Skin epidermis (tissue), 12 donors: ENCODE measurements around the gene STOX2.

Experiments
- H3K27ac ChIP-seq, 21 experiments: fragments of 200-600 bp; sonication (generic) in 11 of 21; one replicate each; pipeline ENCODE4 v1.5.0; 2020; ENCODE audit warnings: mild to moderate bottlenecking in 3 of 21, inconsistent platforms in 2 of 21, moderate library complexity in 2 of 21
- H3K4me3 ChIP-seq, 7 experiments: fragments of 200-600 bp; sonication (generic) in 2 of 7; one replicate each; pipeline ENCODE4 v1.5.0; 2020; ENCODE audit warnings: inconsistent platforms in 2 of 7, mild to moderate bottlenecking in 2 of 7, moderate library complexity in 1 of 7

Gene STOX2

DNA sequence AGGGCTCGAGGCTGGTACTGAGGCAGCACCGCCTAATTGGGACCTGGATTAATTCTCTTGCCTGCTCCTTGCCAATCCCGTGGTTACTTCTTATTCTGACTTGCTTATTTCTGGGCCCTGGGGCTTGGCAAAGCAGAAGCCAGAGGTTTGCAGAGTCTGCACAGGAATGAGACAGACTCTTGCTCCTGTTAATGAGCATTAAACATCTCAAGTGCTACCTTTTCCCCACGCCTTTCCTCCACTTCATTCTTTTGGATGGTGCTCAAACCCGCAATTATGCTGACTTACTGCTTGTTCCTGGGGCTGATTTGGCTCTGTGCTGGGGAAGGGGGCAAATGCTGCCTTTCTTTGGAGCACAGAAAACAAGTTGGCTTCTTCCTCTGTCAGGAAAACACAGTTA lies 16.5 kb upstream of the STOX2 start:
- Histone ChIP-seq H3K27ac (no peak overlapping the region), H3K4me3 (no peak overlapping the region)

GRCh38 chr4:183889190-183889589 lies 15.9 kb upstream of the STOX2 start:
- no peak overlapping the region for H3K4me3 ChIP-seq
- no peak overlapping the region for H3K27ac ChIP-seq

- H3K27ac ChIP-seq: no peak overlapping the region
- H3K4me3 ChIP-seq: no peak overlapping the region
Observed at GRCh38 chr4:183897193-183897592, 7.9 kb upstream of the STOX2 start.

DNA sequence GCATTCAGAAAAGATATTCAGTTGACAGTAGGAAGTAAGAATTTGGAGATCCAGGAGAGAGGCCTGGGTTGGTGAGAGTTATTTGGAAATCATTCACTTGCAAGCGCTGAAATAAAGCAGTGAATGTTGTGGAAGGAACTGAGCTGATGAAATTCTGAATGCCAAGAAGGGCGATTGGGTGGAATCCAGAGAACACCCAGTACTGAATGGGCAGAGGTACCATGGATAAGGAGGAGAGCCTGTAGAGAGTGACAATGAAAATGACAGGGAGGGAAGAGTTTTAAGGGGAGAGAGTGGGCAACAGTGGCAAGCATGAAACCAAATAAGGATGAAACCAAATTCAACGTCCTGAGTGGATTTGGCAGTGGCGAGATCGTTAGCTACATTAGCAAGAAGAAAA lies 6.7 kb upstream of the STOX2 start:
- no peak overlapping the region for H3K27ac ChIP-seq
- H3K4me3 ChIP-seq: no peak overlapping the region

DNA sequence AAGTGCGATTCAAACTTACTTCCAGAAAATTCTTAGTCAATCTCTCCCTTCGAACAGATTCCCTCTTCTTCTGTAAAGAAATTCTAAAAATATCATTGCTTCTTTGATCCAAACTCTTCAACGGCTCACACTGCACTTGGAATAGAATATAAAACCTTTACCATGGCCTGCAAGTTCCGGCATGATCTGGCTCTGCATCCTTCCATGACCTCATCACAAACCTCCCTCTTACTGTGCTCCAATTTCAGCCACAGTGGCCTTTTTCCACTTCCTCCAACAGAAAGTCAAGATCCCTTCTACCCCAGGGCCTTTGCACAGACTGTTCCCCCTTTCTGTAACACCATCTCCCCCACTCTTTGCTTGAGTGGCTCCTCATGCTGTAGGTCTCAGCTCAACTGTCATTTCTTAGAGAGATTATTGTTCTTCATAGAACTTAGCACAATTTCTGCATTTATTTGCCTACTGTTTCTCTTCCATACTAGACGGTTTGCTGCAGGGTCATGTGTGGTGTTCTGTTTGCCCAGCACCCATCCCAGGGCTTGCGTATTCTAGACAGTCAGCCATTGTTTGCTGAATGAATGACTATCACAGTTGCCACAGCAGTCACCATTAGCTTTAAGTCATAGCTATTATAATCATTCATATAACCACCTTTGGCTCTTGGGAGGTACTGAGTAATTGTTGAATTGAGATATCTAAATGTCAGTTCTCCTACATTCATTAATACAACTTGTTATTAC lies 1.9 kb upstream of the STOX2 start:
- Histone ChIP-seq H3K27ac (no peak overlapping the region), H3K4me3 (no peak overlapping the region)

DNA sequence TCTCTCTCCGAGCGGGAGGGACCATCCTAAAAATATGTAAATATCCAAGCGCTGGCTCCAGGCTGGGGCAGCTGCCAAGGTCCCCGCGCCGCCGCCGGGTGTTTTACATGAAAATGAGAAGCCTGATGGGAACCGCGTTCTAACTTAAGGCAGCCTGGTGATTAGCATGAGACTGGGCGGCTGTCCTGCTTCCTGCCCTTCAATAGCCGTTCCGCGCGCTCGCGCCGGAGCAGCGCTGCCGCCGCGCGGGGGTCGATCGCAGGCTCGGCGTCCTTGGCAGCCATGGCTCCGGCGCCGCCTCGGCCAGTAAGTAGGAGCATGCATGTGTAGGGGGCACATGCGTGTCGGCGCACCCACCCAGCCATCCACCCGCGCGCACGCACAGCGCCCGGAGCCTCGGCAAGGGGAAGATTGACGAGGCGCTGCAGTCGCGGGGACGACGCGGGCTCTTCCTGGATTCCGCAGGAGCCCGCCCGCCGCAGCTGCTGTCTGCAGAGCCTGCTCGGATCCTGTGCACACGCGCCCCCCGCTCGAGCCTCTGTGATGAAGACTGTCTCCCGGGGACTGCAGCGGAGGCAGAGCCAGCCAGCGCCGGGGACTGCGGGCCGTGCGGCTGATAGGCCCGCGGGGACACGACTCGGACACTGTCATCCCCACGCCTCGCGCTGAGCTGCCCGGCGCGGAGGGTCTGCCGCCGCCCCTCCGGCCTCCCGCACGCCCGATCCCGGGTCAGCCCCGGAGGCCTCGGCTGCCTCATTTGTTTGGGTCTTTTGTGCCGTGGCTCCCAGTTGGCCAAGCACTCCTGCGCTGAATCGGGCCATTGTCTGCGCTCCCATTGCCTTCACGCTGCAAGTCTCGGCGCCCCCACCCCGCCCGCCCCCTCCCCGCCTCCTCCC lies 734 bp downstream of the STOX2 start:
- peak overlapping the region in 6 of 21 experiments; percentile 3 to 71 (median 31) for H3K27ac ChIP-seq
- H3K4me3 ChIP-seq: peak overlapping the region; percentile 32 to 54 (median 42)

GRCh38 chr4:183906489-183906738 lies 1.3 kb downstream of the STOX2 start:
- Histone ChIP-seq H3K27ac (peak overlapping the region in 4 of 21 experiments; percentile 0 to 57 (median 31)), H3K4me3 (peak overlapping the region; percentile 32 to 54 (median 42))

- peak overlapping the region in 4 of 21 experiments; percentile 0 to 57 (median 35) for H3K27ac ChIP-seq
Observed at GRCh38 chr4:183906739-183907651, 1.9 kb downstream of the STOX2 start.

GRCh38 chr4:183907871-183908683 lies 3.0 kb downstream of the STOX2 start:
- Histone ChIP-seq H3K27ac (no peak overlapping the region), H3K4me3 (no peak overlapping the region)

More at GRCh38 chr4:183906739-183907651, 1.9 kb downstream of the STOX2 start:
- H3K4me3 ChIP-seq: peak overlapping the region in 6 of 7 experiments; percentile 32 to 54 (median 46)

GRCh38 chr4:183909187-183909586 lies 4.1 kb downstream of the STOX2 start:
- no peak overlapping the region for H3K4me3 ChIP-seq

DNA sequence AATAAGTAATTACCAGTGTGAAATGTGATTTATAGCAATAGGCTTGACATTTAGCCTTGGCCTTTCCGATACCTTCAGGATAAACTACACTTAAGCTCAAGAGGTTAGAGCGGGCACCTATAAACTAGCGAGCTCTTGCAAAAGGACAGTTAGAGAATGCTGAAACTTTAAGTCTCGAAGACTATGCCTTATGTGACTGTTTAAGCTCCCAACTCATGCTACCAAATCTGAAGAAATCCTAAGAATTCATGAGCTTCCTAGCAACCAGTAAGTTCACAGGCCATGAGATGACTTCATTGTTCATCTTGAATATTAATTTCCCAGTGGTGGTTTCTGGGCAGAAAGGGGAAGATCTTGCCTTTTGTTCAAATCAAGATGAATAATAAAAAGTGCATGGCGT lies 4.7 kb downstream of the STOX2 start:
- H3K4me3 ChIP-seq: no peak overlapping the region
- no peak overlapping the region for H3K27ac ChIP-seq

More at GRCh38 chr4:183909187-183909586, 4.1 kb downstream of the STOX2 start:
- no peak overlapping the region for H3K27ac ChIP-seq

DNA sequence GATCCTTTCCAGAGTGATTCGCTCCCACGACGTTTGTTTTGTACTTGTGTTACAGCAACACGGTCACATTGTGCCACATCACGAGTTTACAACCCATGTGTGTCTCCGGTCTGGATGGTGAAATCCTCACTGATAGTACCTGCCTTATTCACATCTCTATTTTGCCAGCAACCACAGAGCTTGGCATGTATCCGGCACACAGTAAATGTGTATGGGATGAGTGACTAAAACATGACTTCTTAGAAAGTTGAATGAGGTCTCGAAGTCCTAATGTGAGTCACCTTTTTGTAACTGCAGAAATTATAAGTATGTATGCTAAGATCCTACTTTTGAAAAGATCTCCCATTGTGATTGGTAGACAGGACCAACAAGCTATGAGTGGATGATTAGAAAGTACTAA lies 7.5 kb downstream of the STOX2 start:
- no peak overlapping the region for H3K4me3 ChIP-seq
- no peak overlapping the region for H3K27ac ChIP-seq

DNA sequence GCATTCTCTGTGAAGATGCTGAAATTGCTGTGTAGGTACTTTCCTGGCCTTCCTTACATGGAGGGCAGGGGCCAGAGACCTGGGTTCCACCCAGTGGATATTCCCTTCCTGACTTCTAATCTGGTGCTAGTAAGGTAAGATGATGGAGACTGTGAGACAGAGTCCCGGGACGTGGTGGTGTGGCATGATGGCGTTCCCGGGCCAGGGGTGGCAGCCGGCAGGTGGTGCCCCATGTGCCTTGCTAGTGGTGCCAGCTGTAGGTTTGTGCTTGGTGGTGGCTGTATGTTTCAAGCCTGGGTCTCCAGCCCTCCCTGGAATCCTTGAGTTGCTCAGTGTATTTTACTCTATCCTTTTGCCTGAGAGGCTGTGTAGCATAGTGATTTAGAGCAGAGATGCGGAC lies 10.9 kb downstream of the STOX2 start:
- H3K4me3 ChIP-seq: no peak overlapping the region
- H3K27ac ChIP-seq: no peak overlapping the region

- no peak overlapping the region for H3K4me3 ChIP-seq
- H3K27ac ChIP-seq: no peak overlapping the region
Observed at GRCh38 chr4:183918696-183919095, 13.6 kb downstream of the STOX2 start.

- H3K27ac ChIP-seq: no peak overlapping the region
- no peak overlapping the region for H3K4me3 ChIP-seq
Observed at GRCh38 chr4:183919141-183919540, 14.0 kb downstream of the STOX2 start.

DNA sequence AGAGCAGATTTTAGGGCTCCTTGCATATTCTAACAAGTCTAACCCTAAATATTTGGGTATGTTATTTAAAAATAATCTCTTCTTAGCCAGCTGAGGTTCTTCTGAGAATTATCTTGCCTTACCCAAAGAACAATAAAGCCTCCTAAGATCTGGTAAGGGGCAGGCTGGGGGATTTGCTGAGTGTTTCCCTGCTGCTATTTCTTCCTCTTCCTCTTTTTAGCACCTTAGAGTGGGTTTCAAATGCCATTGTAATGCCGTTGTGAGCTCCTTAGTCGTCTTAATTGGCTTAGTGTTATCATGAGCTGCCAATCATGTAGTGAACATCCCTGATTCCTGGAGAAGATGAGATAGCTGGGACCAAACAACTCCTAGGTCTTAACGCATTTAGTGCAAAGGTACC lies 15.4 kb downstream of the STOX2 start:
- no peak overlapping the region for H3K27ac ChIP-seq
- H3K4me3 ChIP-seq: no peak overlapping the region

DNA sequence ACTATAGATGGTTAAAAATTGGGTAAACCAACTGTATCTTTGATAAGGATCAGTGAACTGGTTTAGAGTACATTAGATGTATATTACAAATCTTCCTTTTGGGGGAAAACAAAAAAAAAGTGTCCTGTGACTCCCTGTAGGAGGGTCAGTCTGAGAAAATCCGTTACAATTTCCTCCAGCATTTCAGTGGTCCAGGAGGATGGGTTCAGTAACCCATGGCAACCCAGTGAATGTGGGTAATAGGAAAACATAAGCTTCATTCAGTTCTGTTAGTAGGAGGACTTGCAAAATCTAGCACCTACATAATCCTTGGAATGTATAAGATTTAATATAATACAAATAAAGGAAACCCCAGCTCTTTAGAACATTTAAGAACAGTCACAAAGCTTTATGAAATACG lies 16.2 kb downstream of the STOX2 start:
- Histone ChIP-seq H3K27ac (no peak overlapping the region), H3K4me3 (no peak overlapping the region)

GRCh38 chr4:183924362-183925044 lies 19.4 kb downstream of the STOX2 start:
- no peak overlapping the region for H3K27ac ChIP-seq
- no peak overlapping the region for H3K4me3 ChIP-seq

DNA sequence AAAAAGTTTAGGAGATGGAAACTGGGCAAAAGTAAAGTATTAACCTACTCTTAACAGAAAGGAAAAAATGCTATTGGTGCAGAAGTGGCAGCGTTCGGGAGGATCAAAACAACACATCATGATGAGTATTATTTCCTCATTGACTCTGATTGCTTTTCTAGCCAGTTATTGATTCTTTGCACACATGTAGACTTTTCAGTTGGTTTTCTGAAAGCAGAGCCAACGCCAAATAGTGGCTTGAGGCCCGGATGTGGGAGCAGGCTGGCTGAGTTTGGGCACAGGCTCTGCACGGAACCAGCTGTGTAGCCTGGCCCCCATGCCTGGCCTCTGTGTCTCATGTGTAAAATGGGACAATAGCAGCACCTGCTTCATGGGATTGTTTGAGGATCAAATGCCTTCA lies 21.8 kb downstream of the STOX2 start:
- Histone ChIP-seq H3K27ac (no peak overlapping the region), H3K4me3 (no peak overlapping the region)
